A673 (cell line): ENCODE measurements around the gene CD163L1. TPM values are rescaled to one million over a fixed set of nuclear protein-coding genes. Genes with fewer than 3 reads are reported as not detected.

Source experiments
- BruUV-seq: library from RNA; stranded (reverse); fragments of 400-500 nt; replicated peaks from 2 replicates; lab custom pipeline; 2021; lab: Mats Ljungman, UMichigan
- CTCF ChIA-PET: fragments of 300-600 bp; sonication (Branson Sonifier 250); formaldehyde crosslinking; loops from one replicate; lab custom pipeline; 2022; ENCODE audit warnings: antibody characterized with exemption; lab: Charles Lee
- POLR2A ChIA-PET: fragments of 300-600 bp; sonication (Branson Sonifier 250); formaldehyde crosslinking; loops from one replicate; lab custom pipeline; 2022; ENCODE audit warnings: antibody characterized with exemption; ENCODE audit not compliant: low non-redundant PET; lab: Charles Lee
- DNase-seq: peaks from one replicate; pipeline ENCODE4 v3.0.0-alpha.2; 2015; ENCODE audit warnings: low spot score
- H3K27ac ChIP-seq: fragments of 200-600 bp; sonication (generic); 2 replicates; pipeline ENCODE4 v1.5.1; 2016; ENCODE audit warnings: mixed run types, low read depth, mild to moderate bottlenecking, mixed read lengths, antibody characterized with exemption, low read length; ENCODE audit not compliant: poor library complexity, severe bottlenecking
- H3K27me3 ChIP-seq: fragments of 200-600 bp; sonication (generic); replicated peaks from 2 replicates; pipeline ENCODE4 v1.6.1; 2017; ENCODE audit warnings: mixed run types, low read depth, mild to moderate bottlenecking, mixed read lengths, antibody characterized with exemption, low read length; ENCODE audit not compliant: insufficient read depth, poor library complexity
- H3K36me3 ChIP-seq: fragments of 200-600 bp; sonication (generic); 2 replicates; pipeline ENCODE4 v1.6.1; 2016; ENCODE audit warnings: mixed run types, mild to moderate bottlenecking, mixed read lengths, antibody characterized with exemption, low read length; ENCODE audit not compliant: insufficient read depth, poor library complexity, severe bottlenecking
- H3K4me1 ChIP-seq: fragments of 200-600 bp; sonication (generic); 2 replicates; pipeline ENCODE4 v1.6.1; 2017; ENCODE audit warnings: mixed run types, mild to moderate bottlenecking, mixed read lengths, antibody characterized with exemption, low read length; ENCODE audit not compliant: insufficient read depth, poor library complexity, severe bottlenecking
- H3K4me3 ChIP-seq: fragments of 200-600 bp; sonication (generic); 2 replicates; pipeline ENCODE4 v1.5.1; 2016; ENCODE audit warnings: low read depth, mixed run types, mild to moderate bottlenecking, mixed read lengths, low read length; ENCODE audit not compliant: poor library complexity, severe bottlenecking
- H3K9me3 ChIP-seq: fragments of 200-600 bp; sonication (generic); 2 replicates; pipeline ENCODE4 v1.6.1; 2016; ENCODE audit warnings: mixed run types, low read depth, mild to moderate bottlenecking, mixed read lengths, antibody characterized with exemption, low read length; ENCODE audit not compliant: poor library complexity, severe bottlenecking
- EZH2 ChIP-seq: fragments of 200-600 bp; sonication (generic); IDR thresholded peaks from 2 replicates; pipeline ENCODE4 v1.6.1; 2017; ENCODE audit warnings: borderline replicate concordance, low read depth, mild to moderate bottlenecking, mixed read lengths, antibody characterized with exemption, low read length; ENCODE audit not compliant: poor library complexity, severe bottlenecking
- intact Hi-C: fragments of 100-400 bp; cut with micrococcal nuclease; formaldehyde crosslinking; loops from one replicate; pipeline ENCODE4 v1.10.0; 2022; ENCODE audit not compliant: unreplicated experiment
- total RNA-seq: library from RNA; stranded (reverse); gene quantifications from 2 replicates; pipeline ENCODE4 v1.2.3, GENCODE V29; 2021
- TF ChIP-seq, protein P1 (sequence below): fragments of 300-800, 200-600 bp; sonication (generic); conservative IDR thresholded peaks from 2 replicates; pipeline ENCODE4 v1.5.1; 2017; ENCODE audit warnings: low read depth, mild to moderate bottlenecking, antibody characterized with exemption, low read length, moderate library complexity, mixed read lengths

CD163L1 gene
- total RNA-seq, 1 experiment from 2014 or later = 0.52 TPM

DNA sequence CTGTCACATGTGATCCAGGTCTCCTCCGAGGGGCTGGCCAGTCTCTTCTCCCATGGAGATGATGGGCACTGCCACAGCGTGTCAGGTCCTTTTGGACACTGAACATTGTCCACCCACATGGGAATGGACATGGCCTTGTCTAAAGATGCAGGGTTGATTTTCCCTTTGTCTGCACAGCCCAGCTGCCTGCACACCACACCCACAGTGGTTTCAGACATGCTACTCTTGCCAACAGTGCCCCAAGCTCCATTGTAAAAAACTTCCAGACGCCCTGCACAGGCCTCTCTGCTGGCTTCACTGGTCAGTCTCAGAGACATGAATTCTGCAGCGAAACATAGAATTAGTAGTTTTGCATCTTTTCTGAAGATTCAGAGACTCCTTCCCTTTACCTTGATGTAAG, 41.1 kb upstream of the CD163L1 start:
- TF ChIP-seq EZH2 = no peak
- TF ChIP-seq, protein P1, sequence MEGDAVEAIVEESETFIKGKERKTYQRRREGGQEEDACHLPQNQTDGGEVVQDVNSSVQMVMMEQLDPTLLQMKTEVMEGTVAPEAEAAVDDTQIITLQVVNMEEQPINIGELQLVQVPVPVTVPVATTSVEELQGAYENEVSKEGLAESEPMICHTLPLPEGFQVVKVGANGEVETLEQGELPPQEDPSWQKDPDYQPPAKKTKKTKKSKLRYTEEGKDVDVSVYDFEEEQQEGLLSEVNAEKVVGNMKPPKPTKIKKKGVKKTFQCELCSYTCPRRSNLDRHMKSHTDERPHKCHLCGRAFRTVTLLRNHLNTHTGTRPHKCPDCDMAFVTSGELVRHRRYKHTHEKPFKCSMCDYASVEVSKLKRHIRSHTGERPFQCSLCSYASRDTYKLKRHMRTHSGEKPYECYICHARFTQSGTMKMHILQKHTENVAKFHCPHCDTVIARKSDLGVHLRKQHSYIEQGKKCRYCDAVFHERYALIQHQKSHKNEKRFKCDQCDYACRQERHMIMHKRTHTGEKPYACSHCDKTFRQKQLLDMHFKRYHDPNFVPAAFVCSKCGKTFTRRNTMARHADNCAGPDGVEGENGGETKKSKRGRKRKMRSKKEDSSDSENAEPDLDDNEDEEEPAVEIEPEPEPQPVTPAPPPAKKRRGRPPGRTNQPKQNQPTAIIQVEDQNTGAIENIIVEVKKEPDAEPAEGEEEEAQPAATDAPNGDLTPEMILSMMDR = no peak
- Histone ChIP-seq H3K27me3 (no peaks in the 10 kb centered on the region), H3K9me3 (no peaks in the 10 kb centered on the region), H3K36me3 (no peaks in the 10 kb centered on the region), H3K27ac (no peak overlapping the region), H3K4me1 (no peaks in the 10 kb centered on the region), H3K4me3 (no peak overlapping the region)
- intact Hi-C loops = no loop called here
- CTCF ChIA-PET = no interaction called here
- no TSS peak for BruUV-seq
- POLR2A ChIA-PET = no interaction called here
- no peak for DNase-seq

DNA sequence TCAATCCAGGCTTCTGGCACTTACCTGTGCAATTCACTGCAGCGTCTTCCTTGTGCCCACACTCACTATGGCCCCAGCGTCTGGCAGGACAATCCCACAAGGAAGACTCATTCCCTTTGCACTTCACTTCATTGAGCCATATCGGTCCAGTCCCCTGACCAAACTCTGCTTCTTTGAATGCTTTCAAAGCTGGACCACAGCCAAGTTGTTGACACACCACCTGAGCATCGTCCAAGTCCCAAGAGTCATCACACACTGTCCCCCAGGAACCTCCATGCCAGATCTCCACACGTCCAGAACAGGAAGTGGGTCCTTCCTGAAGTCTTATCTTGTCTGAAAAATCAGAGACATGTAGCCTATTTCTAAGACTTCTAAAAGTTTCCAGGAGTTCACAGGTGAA, 39.4 kb upstream of the CD163L1 start:
- ChIA-PET POLR2A (no interaction called here), CTCF (no interaction called here)
- Histone ChIP-seq H3K9me3 (no peaks in the 10 kb centered on the region), H3K27ac (no peak overlapping the region), H3K4me3 (no peak overlapping the region), H3K36me3 (no peaks in the 10 kb centered on the region), H3K27me3 (no peaks in the 10 kb centered on the region), H3K4me1 (no peaks in the 10 kb centered on the region)
- TF ChIP-seq EZH2 = no peak
- TF ChIP-seq, protein P1 = no peak
- no peak for DNase-seq
- intact Hi-C loops = no loop called here
- BruUV-seq = no TSS peak

DNA sequence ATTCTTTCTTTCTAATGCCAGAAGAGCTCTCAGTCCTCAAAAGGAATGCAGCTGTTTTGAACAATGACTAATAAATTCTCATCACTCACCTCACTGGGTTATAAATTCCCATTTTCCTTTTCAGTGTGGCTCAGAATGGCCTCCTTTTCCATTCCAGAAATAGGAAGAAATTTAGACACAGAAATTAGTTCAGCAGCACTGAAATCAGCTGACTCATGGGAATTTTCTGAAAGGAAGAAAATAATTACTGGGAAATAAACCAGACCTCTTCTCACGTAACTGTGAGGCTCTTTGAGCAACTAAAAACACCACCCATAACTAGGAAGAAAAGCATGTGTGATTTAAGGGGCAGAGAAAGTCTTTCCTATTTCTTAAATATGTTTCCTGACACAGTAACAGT, 35.8 kb upstream of the CD163L1 start:
- no TSS peak for BruUV-seq
- CTCF ChIA-PET = no interaction called here
- H3K4me3 ChIP-seq = no peak overlapping the region
- H3K4me1 ChIP-seq = no peaks in the 10 kb centered on the region
- H3K27me3 ChIP-seq = no peaks in the 10 kb centered on the region
- POLR2A ChIA-PET = no interaction called here
- no peak for TF ChIP-seq EZH2
- TF ChIP-seq, protein P1 = no peak
- no peaks in the 10 kb centered on the region for H3K9me3 ChIP-seq
- intact Hi-C loops = no loop called here
- no peak for DNase-seq
- no peaks in the 10 kb centered on the region for H3K36me3 ChIP-seq
- no peak overlapping the region for H3K27ac ChIP-seq
